ENCODE data around the gene SCN2A. TPM values are rescaled to one million over a fixed set of nuclear protein-coding genes. Genes with fewer than 3 reads are reported as not detected.
"Not testable (repeated sequence)": the region's sequence is repeated elsewhere in the genome, so short reads cannot be mapped to it uniquely, and the experiment has no call there.

SCN2A gene
- total RNA-seq, 1 experiment from 2014 or later, result 0.39 TPM

DNA sequence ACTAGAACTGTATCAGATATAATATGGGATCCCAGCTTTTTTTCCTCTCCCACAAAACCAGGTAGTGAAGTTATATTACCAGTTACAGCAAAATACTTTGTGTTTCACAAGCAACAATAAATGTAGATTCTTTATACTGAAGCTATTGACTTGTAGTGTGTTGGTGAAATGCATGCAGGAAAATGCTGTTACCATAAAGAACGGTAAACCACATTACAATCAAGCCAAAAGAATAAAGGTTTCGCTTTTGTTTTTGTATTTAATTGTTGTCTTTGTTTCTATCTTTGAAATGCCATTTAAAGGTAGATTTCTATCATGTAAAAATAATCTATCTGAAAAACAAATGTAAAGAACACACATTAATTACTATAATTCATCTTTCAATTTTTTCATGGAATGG lies 152.6 kb downstream of the SCN2A start (continued):
- TF ChIP-seq CTCF (IDR thresholded peaks at IDR 0.05) (no peak), NFATC4 (CRISPR knock-in tag; IDR thresholded peaks at IDR 0.05) (no peak), CDX4 (CRISPR knock-in tag; IDR thresholded peaks at IDR 0.05; ENCODE audit: borderline replicate concordance) (no peak), ZNF263 (CRISPR knock-in tag; IDR thresholded peaks at IDR 0.05; ENCODE audit: low read depth) (no peak)
- TF ChIP-seq, protein P1, sequence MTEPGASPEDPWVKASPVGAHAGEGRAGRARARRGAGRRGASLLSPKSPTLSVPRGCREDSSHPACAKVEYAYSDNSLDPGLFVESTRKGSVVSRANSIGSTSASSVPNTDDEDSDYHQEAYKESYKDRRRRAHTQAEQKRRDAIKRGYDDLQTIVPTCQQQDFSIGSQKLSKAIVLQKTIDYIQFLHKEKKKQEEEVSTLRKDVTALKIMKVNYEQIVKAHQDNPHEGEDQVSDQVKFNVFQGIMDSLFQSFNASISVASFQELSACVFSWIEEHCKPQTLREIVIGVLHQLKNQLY (CRISPR knock-in tag; IDR thresholded peaks at IDR 0.05), result no peak

DNA sequence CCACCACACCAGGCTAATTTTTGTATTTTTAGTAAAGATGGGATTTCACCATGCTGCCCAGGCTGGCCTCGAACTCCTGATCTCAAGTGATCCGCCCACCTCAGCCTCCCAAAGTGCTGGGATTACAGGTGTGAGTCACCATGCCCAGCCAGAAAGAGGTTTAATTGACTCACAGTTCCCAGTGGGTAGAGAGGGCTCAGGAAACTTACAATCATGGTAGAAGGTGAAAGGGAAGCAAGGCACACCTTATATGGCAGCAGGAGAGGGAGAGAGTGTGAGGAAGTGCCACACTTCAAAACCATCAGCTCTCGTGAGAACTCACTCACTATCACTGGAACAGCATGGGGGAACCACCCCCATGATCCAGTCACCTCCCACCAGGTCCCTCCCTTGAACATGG lies 159.4 kb downstream of the SCN2A start:
- DNase-seq (ENCODE audit: low spot score); POLR2A ChIA-PET; H3K36me3 Mint-ChIP-seq; CTCF ChIA-PET; H3K4me1 Mint-ChIP-seq; H3K27me3 Mint-ChIP-seq (ENCODE audit: low read depth); H3K9me3 Mint-ChIP-seq; H3K4me3 Mint-ChIP-seq; H3K27ac Mint-ChIP-seq: not testable (repeated sequence)
- peak; percentile 24 for ATAC-seq

- no peaks in the 10 kb centered on the region; the same call in 1 of the 2 replicates for H3K27me3 Mint-ChIP-seq (ENCODE audit: low read depth)
- peaks cover 28% of the 10 kb centered on the region for H3K4me1 Mint-ChIP-seq
- no peaks in the 10 kb centered on the region for H3K36me3 Mint-ChIP-seq
- no peak overlapping the region for H3K4me3 Mint-ChIP-seq
- no peak for ATAC-seq
- peak; percentile 72 for TF ChIP-seq CTCF (IDR thresholded peaks at IDR 0.05)
- TF ChIP-seq ATF1 (CRISPR knock-in tag; IDR thresholded peaks at IDR 0.05), result no peak
- TF ChIP-seq JUN (CRISPR knock-in tag; IDR thresholded peaks at IDR 0.05), result no peak
- no peak overlapping the region for H3K27ac Mint-ChIP-seq
- H3K9me3 Mint-ChIP-seq, result no peaks in the 10 kb centered on the region
- POLR2A ChIA-PET, result no interaction called here
- DNase-seq (ENCODE audit: low spot score), result no peak
- CTCF ChIA-PET, result interaction anchor here (1.0 to 2.5 kb wide), 2 partner anchors 297 to 473 kb away, joined by 3 to 5 read pairs; no protein-coding TSS in a partner anchor
These were observed 162.2 kb downstream of the SCN2A start for GRCh38 chr2:165401285-165401852.

GRCh38 chr2:165402162-165402561 lies 162.9 kb downstream of the SCN2A start:
- ChIA-PET CTCF (interaction anchor here (0.6 to 2.5 kb wide), 5 partner anchors 161 to 472 kb away, joined by 3 to 13 read pairs (median 5); no protein-coding TSS in a partner anchor), POLR2A (no interaction called here)
- no peak overlapping the region for H3K4me3 Mint-ChIP-seq
- no peak overlapping the region for H3K27ac Mint-ChIP-seq
- H3K4me1 Mint-ChIP-seq, result peaks cover 32% of the 10 kb centered on the region
- H3K36me3 Mint-ChIP-seq, result no peaks in the 10 kb centered on the region
- DNase-seq (ENCODE audit: low spot score), result no peak
- H3K27me3 Mint-ChIP-seq (ENCODE audit: low read depth), result no peaks in the 10 kb centered on the region; the same call in 1 of the 2 replicates
- TF ChIP-seq EMX1 (CRISPR knock-in tag; IDR thresholded peaks at IDR 0.05) (no peak), FOXP1 (CRISPR knock-in tag; IDR thresholded peaks at IDR 0.05; ENCODE audit: borderline replicate concordance) (no peak), PREB (CRISPR knock-in tag; IDR thresholded peaks at IDR 0.05; ENCODE audit: borderline replicate concordance) (no peak)
- no peaks in the 10 kb centered on the region for H3K9me3 Mint-ChIP-seq
- ATAC-seq, result no peak

Measured in WTC11 (cell line).